ENCODE data around the gene TMEM37. TPM values are rescaled to one million over a fixed set of nuclear protein-coding genes. Genes with fewer than 3 reads are reported as not detected.

TMEM37 gene
- total and polyA plus RNA-seq, 4 donors, result 17.6 to 125 (median 37.4) TPM

DNA sequence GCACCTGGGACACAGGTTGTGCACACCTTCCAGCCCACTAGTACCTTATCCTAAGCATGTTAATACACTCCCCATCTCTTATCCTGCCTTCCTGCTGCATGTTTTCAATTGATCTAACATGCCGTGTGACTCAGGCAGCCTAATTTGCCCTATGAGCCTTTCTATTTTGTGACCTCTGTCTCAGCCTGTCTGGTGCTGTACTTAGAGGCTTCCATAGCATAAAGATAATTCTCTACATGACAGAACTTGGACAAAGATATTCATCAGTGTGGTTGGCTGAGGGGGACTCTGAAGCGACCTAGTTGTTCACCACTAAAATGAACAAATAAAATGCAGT, 8.6 kb upstream of the TMEM37 start (continued):
- no peak for TF ChIP-seq ZBTB33 (IDR thresholded peaks at IDR 0.05)
- TF ChIP-seq YY1 (IDR thresholded peaks at IDR 0.05), result no peak
- TF ChIP-seq FOXA1 (IDR thresholded peaks at IDR 0.05), result no peak
- no peak for TF ChIP-seq EGR1 (IDR thresholded peaks at IDR 0.05; ENCODE audit: low read depth in 2 of 2)
- TF ChIP-seq SP1 (IDR thresholded peaks at IDR 0.05), result no peak
- no peak for TF ChIP-seq JUND (IDR thresholded peaks at IDR 0.05)

GRCh38 chr2:119423811-119424210, 7.8 kb upstream of the TMEM37 start:
- Histone ChIP-seq H3K9me3 (ENCODE audit: control insufficient read depth in 4 of 4, low read length in 3 of 4) (no peaks in the 10 kb centered on the region), H3K4me3 (ENCODE audit: low read depth in 1 of 3, low read length in 3 of 3) (no peak overlapping the region), H3K27ac (ENCODE audit: low read depth in 1 of 2, low read length in 2 of 2) (no peak overlapping the region), H3K4me1 (ENCODE audit: control insufficient read depth in 4 of 4, insufficient read depth in 4 of 4, low read length in 3 of 4) (peaks cover 19 to 32% (median 28%) of the 10 kb centered on the region in 4 donors), H3K36me3 (ENCODE audit: control insufficient read depth in 4 of 4, insufficient read depth in 3 of 4, low read depth in 1 of 4, low read length in 3 of 4) (no peaks in the 10 kb centered on the region), H3K9ac (ENCODE audit: low read depth in 1 of 2, low read length in 2 of 2) (no peak overlapping the region), H3K27me3 (ENCODE audit: control insufficient read depth in 4 of 4, insufficient read depth in 4 of 4, low read length in 3 of 4) (no peaks in the 10 kb centered on the region)
- TF ChIP-seq RAD21 (IDR thresholded peaks at IDR 0.05) (no peak), RXRA (IDR thresholded peaks at IDR 0.05) (no peak), YY1 (IDR thresholded peaks at IDR 0.05) (no peak), HNF4G (IDR thresholded peaks at IDR 0.05) (no peak), GABPA (IDR thresholded peaks at IDR 0.05 in 1 of 2, conservative IDR thresholded peaks at IDR 0.05 in 1 of 2) (no peak), NR2F2 (IDR thresholded peaks at IDR 0.05) (no peak), HNF4A (conservative IDR thresholded peaks at IDR 0.05) (no peak), JUND (IDR thresholded peaks at IDR 0.05) (no peak)
- TF ChIP-seq, protein P1, sequence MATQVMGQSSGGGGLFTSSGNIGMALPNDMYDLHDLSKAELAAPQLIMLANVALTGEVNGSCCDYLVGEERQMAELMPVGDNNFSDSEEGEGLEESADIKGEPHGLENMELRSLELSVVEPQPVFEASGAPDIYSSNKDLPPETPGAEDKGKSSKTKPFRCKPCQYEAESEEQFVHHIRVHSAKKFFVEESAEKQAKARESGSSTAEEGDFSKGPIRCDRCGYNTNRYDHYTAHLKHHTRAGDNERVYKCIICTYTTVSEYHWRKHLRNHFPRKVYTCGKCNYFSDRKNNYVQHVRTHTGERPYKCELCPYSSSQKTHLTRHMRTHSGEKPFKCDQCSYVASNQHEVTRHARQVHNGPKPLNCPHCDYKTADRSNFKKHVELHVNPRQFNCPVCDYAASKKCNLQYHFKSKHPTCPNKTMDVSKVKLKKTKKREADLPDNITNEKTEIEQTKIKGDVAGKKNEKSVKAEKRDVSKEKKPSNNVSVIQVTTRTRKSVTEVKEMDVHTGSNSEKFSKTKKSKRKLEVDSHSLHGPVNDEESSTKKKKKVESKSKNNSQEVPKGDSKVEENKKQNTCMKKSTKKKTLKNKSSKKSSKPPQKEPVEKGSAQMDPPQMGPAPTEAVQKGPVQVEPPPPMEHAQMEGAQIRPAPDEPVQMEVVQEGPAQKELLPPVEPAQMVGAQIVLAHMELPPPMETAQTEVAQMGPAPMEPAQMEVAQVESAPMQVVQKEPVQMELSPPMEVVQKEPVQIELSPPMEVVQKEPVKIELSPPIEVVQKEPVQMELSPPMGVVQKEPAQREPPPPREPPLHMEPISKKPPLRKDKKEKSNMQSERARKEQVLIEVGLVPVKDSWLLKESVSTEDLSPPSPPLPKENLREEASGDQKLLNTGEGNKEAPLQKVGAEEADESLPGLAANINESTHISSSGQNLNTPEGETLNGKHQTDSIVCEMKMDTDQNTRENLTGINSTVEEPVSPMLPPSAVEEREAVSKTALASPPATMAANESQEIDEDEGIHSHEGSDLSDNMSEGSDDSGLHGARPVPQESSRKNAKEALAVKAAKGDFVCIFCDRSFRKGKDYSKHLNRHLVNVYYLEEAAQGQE (IDR thresholded peaks at IDR 0.05), result no peak
- TF ChIP-seq, protein P2, sequence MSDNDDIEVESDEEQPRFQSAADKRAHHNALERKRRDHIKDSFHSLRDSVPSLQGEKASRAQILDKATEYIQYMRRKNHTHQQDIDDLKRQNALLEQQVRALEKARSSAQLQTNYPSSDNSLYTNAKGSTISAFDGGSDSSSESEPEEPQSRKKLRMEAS (IDR thresholded peaks at IDR 0.05), result no peak
- no peak for DNase-seq (ENCODE audit: low spot score)
- 92% methylated on average over 2 of the region's 2 CpGs for WGBS

DNA sequence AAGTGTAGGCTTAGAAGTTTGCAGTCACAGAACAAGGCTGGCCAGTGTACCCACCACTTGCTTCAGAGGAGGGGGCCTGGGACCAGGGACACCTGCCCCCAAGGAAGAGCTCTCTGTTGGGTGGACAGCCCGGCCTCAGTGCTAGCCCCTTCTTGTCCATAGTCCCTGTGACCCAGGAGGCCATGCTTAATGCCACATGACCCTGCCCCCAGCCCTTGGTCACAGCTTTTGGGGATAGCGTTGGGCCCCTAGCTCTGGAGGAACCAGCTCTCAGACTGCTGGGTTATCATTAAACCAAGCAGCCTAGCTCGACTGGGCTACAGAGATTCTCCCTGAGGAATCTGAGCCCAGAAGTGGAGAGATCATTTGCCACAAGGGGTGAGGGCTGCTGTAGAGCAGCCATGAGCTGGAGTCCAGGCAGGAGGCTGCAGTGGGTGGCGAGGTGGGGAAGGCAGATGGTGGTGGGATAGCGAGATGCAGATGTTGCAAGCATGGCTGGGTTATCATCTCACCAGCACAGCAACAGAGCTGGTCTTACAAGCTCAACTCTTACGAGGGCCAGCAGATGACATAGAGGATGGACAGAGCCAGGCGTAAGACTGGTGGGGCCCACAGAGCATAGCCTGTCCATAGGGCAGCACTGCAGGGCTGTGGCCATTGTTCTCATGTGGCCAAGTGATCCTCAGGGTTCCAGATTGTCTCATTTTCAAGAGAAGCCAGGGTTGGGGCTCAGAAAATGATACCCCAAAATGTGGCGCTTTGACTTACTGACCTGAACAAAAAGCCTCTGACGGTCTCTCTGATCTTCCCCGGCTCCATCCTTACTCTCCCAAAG, 7.2 kb upstream of the TMEM37 start:
- TF ChIP-seq JUND (IDR thresholded peaks at IDR 0.05), result no peak
- TF ChIP-seq HNF4G (IDR thresholded peaks at IDR 0.05), result no peak
- TF ChIP-seq HNF4A (conservative IDR thresholded peaks at IDR 0.05), result no peak
- TF ChIP-seq FOXA2 (IDR thresholded peaks at IDR 0.05), result no peak
- TF ChIP-seq, protein P2 (IDR thresholded peaks at IDR 0.05), result no peak
- TF ChIP-seq YY1 (IDR thresholded peaks at IDR 0.05), result no peak
- TF ChIP-seq TAF1 (conservative IDR thresholded peaks at IDR 0.05), result no peak
- TF ChIP-seq GABPA (IDR thresholded peaks at IDR 0.05 in 1 of 2, conservative IDR thresholded peaks at IDR 0.05 in 1 of 2), result no peak
- TF ChIP-seq, protein P3, sequence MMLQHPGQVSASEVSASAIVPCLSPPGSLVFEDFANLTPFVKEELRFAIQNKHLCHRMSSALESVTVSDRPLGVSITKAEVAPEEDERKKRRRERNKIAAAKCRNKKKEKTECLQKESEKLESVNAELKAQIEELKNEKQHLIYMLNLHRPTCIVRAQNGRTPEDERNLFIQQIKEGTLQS (IDR thresholded peaks at IDR 0.05), result no peak
- TF ChIP-seq SP1 (IDR thresholded peaks at IDR 0.05), result no peak
- no peak for TF ChIP-seq CTCF (IDR thresholded peaks at IDR 0.05; ENCODE audit: low read depth, low read length, missing input control)
- TF ChIP-seq ZBTB33 (IDR thresholded peaks at IDR 0.05), result no peak
- no peak for TF ChIP-seq EGR1 (IDR thresholded peaks at IDR 0.05; ENCODE audit: low read depth in 2 of 2)
- 96% methylated on average over 10 of the region's 10 CpGs for WGBS
- Histone ChIP-seq H3K4me1 (ENCODE audit: control insufficient read depth in 4 of 4, insufficient read depth in 4 of 4, low read length in 3 of 4) (peaks cover 21 to 39% (median 31%) of the 10 kb centered on the region in 4 donors), H3K9ac (ENCODE audit: low read depth in 1 of 2, low read length in 2 of 2) (no peak overlapping the region), H3K4me3 (ENCODE audit: low read depth in 1 of 3, low read length in 3 of 3) (no peak overlapping the region), H3K27me3 (ENCODE audit: control insufficient read depth in 4 of 4, insufficient read depth in 4 of 4, low read length in 3 of 4) (no peaks in the 10 kb centered on the region), H3K27ac (ENCODE audit: low read depth in 1 of 2, low read length in 2 of 2) (no peak overlapping the region), H3K9me3 (ENCODE audit: control insufficient read depth in 4 of 4, low read length in 3 of 4) (no peaks in the 10 kb centered on the region), H3K36me3 (ENCODE audit: control insufficient read depth in 4 of 4, insufficient read depth in 3 of 4, low read depth in 1 of 4, low read length in 3 of 4) (no peaks in the 10 kb centered on the region)
- no peak for DNase-seq (ENCODE audit: low spot score)

Measured in liver (tissue), 9 donors.